Central memory CD4-positive, alpha-beta T cell (primary cell): ENCODE results near the gene ZSWIM1.
A peak's percentile ranks its signal among the peaks of the same experiment; 100 is the strongest.
"Not testable (repeated sequence)": the region's sequence is repeated elsewhere in the genome, so short reads cannot be mapped to it uniquely, and the experiment has no call there.

Experiments used
- DNase-seq: peaks from one replicate; pipeline ENCODE4 v3.0.0; 2022

The ZSWIM1 gene

GRCh38 chr20:45857114-45857881 is 23.7 kb upstream of the ZSWIM1 start, which contains the start of the genes ACOT8 and ZSWIM3:
Gene ACOT8 (minus strand): TSS chr20:45857392. CDS start chr20:45857315, 77 bp downstream.
Gene ZSWIM3 (plus strand): TSS chr20:45857614. CDS start chr20:45857826, 212 bp downstream.
- peak; percentile 98 for DNase-seq

DNA sequence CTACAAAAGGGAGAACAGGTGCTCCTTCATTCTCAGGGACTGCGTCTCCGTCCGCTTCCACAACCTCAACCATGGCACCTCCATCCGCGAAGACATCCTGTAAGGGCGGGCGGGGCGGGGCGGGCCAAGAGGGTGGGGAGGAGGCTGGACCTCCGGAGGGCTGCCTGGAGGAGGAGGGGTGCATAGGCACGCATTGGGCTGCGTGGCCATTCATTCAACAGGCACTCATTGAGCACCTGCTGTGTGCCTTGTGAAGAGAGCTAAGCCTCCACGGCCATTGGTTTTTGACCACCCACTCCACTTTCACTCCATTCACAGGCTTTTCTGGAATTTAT is 23.2 kb upstream of the ZSWIM1 start:
- DNase-seq = no peak

DNA sequence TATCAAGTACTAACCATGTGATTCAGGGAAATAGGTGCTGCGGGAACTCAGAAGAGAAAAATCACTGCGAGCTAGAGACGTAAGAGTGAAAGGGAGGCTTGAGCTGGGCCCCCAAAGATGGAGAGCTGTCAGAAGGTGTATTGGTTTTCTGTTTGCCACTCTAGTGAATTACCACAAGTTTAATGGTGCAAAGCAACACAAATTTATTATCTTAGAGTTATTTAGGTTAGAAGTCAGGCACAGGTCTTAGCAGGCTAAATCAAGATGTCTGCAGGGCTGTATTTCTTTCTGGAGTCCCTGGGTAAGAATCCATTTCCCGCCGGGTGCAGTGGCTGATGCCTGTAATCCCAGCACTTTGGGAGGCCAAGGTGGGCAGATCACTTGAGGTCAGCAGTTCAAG is 21.1 kb upstream of the ZSWIM1 start:
- DNase-seq = no peak

- DNase-seq = no peak
Measured at GRCh38 chr20:45860560-45861220, 20.3 kb upstream of the ZSWIM1 start.

DNA sequence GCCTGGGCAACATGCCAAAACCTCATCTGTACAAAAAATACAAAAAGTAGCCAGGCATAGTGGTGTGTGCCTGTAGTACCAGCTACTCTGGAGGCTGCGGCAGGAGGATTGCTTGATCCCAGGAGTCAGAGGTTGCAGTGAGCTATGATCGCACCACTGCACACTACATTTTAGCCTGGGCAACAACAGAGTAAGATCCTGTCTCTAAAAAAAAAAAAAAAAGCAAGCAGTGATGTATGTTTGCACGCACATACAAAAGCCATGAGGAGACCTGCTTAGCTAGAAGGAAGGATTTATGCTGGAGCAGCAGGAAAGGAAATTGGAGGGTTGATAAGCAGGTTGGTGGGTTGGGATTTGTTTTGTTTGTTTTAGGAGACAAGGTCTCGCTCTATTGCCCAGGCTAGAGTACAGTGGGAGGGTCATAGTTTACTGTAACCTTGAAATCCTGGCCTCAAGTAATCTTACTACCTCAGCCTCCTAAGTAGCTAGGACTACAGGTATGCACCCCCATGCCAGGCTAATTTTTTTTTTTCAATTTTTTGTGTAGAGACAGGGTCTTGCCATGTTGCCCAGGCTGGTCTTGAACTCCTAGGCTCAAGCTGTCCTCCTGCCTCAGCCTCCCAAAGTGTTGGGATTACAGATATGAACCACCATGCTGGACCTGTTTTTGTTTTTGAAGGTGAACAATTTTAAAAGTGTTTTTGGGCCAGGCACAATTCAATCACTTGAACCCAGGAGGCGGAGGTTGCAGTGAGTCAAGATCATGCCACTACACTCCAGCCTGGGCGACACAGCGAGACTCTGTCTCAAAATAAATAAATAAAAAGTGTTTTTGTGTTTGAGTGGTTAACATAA is 19.6 kb upstream of the ZSWIM1 start:
- no peak for DNase-seq

DNA sequence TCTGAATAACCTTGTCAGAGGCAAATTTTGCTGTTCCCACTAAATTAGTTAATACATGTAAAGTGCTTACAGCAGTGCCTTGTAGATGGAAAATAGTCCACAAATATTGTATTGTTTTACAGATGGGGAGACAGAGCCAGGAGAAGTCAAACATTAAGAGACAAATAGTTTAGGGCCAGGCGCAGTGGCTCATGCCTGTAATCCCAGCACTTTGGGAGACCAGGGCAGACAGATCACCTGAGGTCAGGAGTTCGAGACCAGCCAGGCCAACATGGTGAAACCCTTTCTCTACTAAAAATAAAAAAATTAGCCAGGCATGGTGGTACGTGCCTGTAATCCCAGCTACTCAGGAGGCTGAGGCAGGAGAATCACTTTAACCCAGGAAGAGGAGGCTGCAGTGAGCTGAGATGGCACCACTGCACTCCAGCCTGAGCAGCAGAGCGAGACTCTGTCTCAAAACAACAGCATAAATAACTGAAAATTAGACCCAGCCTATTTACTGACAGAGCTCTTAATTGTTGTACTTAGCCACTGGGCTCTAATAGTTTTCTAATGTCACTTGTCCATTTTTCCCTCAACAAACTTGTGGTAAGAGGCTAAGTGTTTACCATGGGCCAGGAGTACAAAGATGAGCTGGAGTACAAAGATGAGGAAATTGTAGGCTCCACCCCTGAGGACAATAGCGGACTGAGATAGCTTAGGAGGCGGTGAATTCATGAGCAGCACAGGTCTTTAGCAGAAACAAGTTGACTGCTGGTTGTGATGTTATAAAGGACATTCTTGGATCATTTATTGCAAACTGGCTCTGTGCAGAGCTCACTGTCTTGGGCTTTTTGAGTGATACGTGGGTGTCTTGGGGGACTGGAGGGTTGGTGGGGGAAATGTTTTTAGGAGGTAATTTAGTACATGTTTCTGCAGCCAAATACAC is 17.2 kb upstream of the ZSWIM1 start:
- DNase-seq = no peak

DNA sequence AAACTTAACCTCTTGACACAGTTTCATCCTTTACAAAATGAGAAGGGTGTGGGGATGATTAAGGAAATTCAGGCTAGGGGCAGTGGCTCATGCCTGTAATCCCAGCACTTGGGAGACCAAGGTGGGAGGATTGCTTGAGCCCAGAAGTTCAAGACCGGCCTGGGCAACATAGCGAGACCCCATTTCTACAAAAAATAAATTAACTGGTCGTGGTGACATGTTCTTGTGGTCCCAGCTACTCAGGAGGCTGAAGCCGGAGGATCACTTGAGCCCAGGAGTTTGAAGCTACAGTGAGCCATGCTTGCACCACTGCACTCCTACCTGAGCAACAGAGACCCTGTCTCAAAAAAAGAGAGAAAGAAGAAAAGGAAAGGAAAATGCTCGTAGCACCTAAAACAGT is 14.6 kb upstream of the ZSWIM1 start:
- DNase-seq = no peak

GRCh38 chr20:45867136-45867818 is 13.8 kb upstream of the ZSWIM1 start:
- no peak for DNase-seq

DNA sequence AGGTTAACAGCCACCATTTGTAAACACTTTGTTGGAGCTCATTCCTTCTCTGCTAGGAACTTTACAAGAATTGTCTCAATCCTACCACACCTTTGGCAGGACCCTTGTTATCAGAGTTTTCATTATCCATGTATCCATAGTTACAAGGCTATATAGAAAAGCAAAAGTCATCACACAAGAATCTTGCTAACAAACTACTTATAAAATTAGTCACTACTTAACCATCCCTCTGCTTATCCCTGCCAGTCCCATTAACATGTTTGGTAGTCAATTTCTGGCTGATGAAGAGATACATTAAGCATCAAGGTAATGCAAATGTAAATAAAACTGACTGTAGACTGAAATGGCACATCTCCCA is 13.2 kb upstream of the ZSWIM1 start:
- DNase-seq = no peak

- DNase-seq = no peak
Measured at GRCh38 chr20:45872626-45873025, 8.4 kb upstream of the ZSWIM1 start.

DNA sequence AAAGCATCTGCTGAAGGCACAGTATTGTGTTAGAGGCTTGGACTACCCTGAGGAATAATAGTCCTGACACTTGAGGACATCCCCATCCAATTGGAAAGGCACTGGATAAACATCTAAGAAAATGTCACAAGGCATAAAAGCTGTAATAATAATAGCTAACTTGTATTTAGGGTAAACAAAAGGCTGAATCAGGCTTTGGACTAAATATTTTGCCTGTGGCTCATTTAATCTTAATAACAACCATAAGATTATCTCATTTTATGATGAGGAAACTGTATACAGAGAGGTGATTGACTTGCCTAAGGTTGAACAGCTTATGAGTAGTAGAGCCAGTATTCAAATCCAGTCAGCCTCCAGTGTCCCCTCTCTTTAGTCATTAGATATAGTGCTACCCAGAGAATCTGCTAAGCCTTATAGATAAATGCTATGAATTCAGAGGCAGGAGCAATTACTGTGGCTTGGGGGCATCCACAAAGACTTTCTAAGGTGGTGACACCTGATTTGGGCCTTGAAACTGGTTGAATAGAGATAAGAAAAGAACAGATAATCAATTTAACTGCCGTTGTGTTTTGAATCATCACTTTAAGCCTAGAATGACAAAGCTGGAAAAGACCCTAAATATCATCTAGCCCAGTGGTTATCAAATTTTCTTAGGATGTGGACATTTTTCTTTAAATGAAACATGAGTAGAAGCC is 7.5 kb upstream of the ZSWIM1 start:
- no peak for DNase-seq

DNA sequence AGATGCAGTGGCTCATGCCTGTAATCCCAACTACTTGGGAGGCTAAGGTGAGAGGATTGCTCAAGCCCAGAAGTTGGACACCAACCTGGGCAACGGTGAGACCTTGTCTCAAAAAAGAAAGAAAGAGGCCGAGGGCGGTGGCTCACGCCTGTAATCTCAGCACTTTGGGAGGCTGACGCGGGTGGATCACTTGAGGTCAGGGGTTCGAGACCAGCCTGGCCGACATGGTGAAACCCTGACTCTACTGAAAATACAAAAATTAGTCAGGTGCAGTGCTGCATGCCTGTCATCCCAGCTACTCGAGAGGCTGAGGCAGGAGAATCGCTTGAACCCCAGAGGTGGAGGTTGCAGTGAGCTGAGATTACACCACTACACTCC is 6.9 kb upstream of the ZSWIM1 start:
- not testable (repeated sequence) for DNase-seq

DNA sequence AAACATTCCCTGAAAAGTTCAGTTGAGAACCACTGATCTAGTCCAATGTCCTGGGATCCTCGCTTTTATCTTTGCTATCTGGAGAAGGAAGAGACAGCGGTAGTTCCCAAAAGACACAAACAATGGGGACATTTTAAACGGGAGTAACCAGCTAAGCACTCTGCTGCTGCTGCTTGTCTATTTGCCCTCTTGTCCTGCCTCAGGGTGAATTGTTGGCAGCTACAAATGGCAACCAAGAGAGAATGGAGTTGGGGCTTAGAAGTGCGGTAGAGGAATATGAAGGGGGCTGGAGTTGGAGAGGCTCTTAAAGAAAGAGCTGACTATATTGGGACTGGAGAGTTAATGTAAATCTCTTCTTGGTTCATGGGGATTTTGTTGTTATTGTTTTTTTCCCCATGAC is 6.5 kb upstream of the ZSWIM1 start:
- DNase-seq = no peak

DNA sequence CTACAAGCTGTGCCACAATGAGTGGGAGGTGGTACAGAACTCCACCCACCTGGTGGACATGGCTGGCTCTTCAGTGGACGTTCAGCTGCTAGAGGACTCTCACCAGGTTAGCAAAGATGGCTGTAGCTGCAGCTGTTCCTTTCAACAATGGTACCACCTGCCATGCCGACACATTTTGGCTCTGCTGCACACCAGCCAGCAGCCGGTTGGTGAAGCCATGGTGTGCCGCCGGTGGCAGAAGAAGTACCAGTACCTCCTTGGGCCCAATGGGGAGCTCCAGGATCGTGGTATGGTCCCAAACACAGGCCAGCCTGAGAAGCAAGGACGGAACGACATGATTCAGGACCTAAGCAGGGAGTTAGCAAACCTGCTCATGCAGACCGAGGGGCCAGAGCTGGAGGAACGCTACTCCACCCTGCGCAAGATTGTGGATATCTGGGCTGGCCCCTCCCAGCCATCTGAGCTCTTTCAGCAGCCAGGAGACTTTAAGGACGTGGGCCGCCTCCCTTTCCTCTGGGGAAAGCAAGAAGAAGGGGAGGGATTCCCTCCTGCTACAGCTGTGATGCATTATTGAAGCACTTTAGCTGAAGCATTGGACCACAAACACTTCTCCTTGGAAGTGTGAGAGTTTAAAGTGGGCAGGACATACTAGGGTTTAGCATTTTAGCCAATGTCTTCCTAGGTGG is 2.8 kb upstream of the ZSWIM1 start:
- no peak for DNase-seq

DNA sequence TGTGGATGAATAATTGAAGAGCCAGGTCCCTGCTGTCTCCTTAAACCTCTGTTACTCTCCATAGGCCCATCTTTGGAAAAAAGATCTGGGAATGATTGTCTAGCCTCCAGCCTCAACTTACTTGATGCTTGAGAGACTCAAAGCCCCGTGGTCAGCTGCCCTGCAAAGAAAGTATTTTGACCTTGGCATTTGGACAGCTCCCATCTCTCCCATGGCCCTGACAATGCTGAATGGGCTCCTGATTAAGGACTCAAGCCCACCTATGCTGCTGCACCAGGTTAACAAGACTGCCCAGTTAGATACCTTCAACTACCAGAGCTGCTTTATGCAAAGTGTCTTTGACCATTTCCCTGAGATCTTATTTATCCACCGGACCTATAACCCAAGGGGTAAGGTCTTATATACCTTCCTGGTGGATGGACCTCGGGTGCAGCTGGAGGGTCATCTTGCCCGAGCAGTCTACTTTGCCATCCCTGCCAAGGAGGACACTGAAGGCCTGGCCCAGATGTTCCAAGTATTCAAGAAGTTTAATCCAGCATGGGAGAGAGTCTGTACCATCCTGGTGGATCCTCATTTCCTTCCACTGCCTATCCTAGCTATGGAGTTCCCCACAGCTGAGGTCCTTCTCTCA is 1.6 kb downstream of the ZSWIM1 start:
- DNase-seq = no peak

GRCh38 chr20:45883100-45883469 is 2.1 kb downstream of the ZSWIM1 start:
- no peak for DNase-seq

- DNase-seq = no peak
Measured at GRCh38 chr20:45886590-45887345, 5.7 kb downstream of the ZSWIM1 start.

- DNase-seq = no peak
Measured at GRCh38 chr20:45887346-45887715, 6.3 kb downstream of the ZSWIM1 start, which contains the start of gene SPATA25. Gene SPATA25 (minus strand): TSS chr20:45887622. CDS start chr20:45887590, 32 bp downstream.

DNA sequence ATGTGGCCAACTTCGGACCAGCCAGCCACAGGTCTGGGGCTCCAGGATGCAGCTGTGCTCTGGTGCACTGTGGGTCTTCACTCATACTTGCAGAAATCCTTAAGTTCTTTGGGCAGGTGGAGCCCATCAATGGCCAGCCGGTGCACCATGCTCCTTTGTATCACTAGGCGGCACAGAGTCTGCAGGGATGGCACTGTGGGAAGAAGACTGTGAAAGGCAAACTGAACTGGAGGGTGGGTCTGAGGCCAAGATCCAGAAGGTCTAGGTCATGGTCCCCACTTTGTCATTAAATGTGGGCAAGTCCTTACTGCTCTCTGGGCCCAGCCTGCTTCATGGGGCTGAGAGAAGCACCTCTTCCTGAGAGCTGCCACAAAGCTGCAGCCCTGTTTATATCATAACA is 7.7 kb downstream of the ZSWIM1 start:
- no peak for DNase-seq
